CD4-positive, alpha-beta memory T cell (primary cell): Measurements from ENCODE around the gene CDC42SE2. TPM values are rescaled to one million over a fixed set of nuclear protein-coding genes. Genes with fewer than 3 reads are reported as not detected.
"Not testable (repeated sequence)": the region's sequence is repeated elsewhere in the genome, so short reads cannot be mapped to it uniquely, and the experiment has no call there.

Experiments
- CTCF ChIA-PET: fragments of 350-600 bp; sonication (Branson Sonifier 250); formaldehyde crosslinking; loops from one replicate; lab custom pipeline; 2021; ENCODE audit warnings: inconsistent platforms; ENCODE audit not compliant: partially characterized antibody; lab: Charles Lee
- POLR2A ChIA-PET: fragments of 350-600 bp; sonication (Branson Sonifier 250); formaldehyde crosslinking; loops from one replicate; lab custom pipeline; 2021; ENCODE audit not compliant: partially characterized antibody; lab: Charles Lee
- DNase-seq, 5 donors: peaks; one replicate each; pipeline versions ENCODE4 v3.0.0 to v3.0.0-alpha.2; 2020 to 2022; ENCODE audit warnings: mixed read lengths in 1 of 5
- H3K27ac ChIP-seq: one replicate; pipeline ENCODE4 v1.7.0; 2013; ENCODE audit warnings: low read depth, low read length
- H3K27me3 ChIP-seq: 2 replicates; pipeline ENCODE4 v1.7.0; 2013; ENCODE audit warnings: mild to moderate bottlenecking, low read length, moderate library complexity; ENCODE audit not compliant: insufficient read depth
- H3K36me3 ChIP-seq: 2 replicates; pipeline ENCODE4 v1.7.0; 2013; ENCODE audit warnings: mild to moderate bottlenecking, low read length, moderate library complexity; ENCODE audit not compliant: insufficient read depth
- H3K4me1 ChIP-seq: 2 replicates; pipeline ENCODE4 v1.7.0; 2013; ENCODE audit warnings: mild to moderate bottlenecking, low read length, moderate library complexity; ENCODE audit not compliant: insufficient read depth
- H3K4me3 ChIP-seq, 2 donors: one replicate each; pipeline ENCODE4 v1.7.0; 2013; ENCODE audit warnings: low read length in 2 of 2, mild to moderate bottlenecking in 1 of 2
- H3K9me3 ChIP-seq, 2 donors: one replicate each; pipeline ENCODE4 v1.7.0; 2013; ENCODE audit warnings: low read length in 2 of 2, control low read depth in 1 of 2; ENCODE audit not compliant: control insufficient read depth in 1 of 2
- H3K27ac Mint-ChIP-seq, 7 donors: one replicate each; pipeline ENCODE4 v1.8.0; 2020 to 2021; ENCODE audit warnings: mixed read lengths in 7 of 7, mild to moderate bottlenecking in 6 of 7, inconsistent platforms in 3 of 7, moderate library complexity in 3 of 7
- H3K27me3 Mint-ChIP-seq, 2 donors: one replicate each; pipeline ENCODE4 v1.8.0; 2020 to 2021; ENCODE audit warnings: mixed read lengths in 2 of 2
- H3K36me3 Mint-ChIP-seq, 2 donors: one replicate each; pipeline ENCODE4 v1.8.0; 2020 to 2021; ENCODE audit warnings: mixed read lengths in 2 of 2, inconsistent platforms in 1 of 2, mild to moderate bottlenecking in 1 of 2
- H3K4me1 Mint-ChIP-seq, 4 donors: one replicate each; pipeline ENCODE4 v1.8.0; 2020 to 2021; ENCODE audit warnings: mixed read lengths in 4 of 4, mild to moderate bottlenecking in 1 of 4
- H3K4me3 Mint-ChIP-seq, 8 donors: one replicate each; pipeline ENCODE4 v1.8.0; 2020 to 2021; ENCODE audit warnings: mixed read lengths in 8 of 8, mild to moderate bottlenecking in 7 of 8, moderate library complexity in 6 of 8, inconsistent platforms in 3 of 8
- H3K9me3 Mint-ChIP-seq, 8 donors: one replicate each; pipeline ENCODE4 v1.8.0; 2020 to 2021; ENCODE audit warnings: mixed read lengths in 8 of 8, mild to moderate bottlenecking in 5 of 8, inconsistent platforms in 3 of 8, moderate library complexity in 1 of 8
- intact Hi-C: fragments of 100-400 bp; cut with micrococcal nuclease; formaldehyde crosslinking; loops from one replicate; pipeline ENCODE4 v1.15.1; 2023
- polyA plus RNA-seq, 2 donors: library from polyadenylated mRNA; unstranded; fragments of 300-500 nt; fragmentation: Illumina TruSeq; gene quantifications; one replicate each; pipeline ENCODE4 v1.2.3, GENCODE V29; 2021
- total RNA-seq, 2 experiments: library from RNA; stranded (reverse); gene quantifications; one replicate each; pipeline ENCODE4 v1.2.3, GENCODE V29; 2021

Gene CDC42SE2
- total and polyA plus RNA-seq, 4 experiments from 2014 or later, result 298 to 773 (median 365) TPM

DNA sequence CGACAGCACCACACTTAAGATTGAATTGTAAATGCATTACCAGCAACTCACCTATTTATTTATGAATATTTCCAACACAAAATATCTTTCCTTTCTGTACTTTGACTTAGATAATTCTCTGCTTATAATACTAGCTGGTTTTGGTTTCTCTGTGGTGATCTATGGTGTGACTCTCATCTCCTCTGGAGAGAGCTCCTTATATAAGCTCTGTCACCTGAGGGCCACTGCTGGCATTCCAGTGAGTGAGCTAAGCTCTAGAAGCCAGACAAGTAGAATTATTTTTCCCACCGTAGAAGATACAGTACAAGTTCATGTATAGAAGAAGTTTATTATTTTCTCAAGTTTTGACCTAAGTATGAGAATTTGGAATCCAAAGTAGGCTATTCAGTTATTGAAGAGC, 111.5 kb downstream of the CDC42SE2 start:
- no peaks in the 10 kb centered on the region for H3K9me3 Mint-ChIP-seq
- H3K4me1 Mint-ChIP-seq, result peaks cover 64 to 96% (median 82%) of the 10 kb centered on the region in 4 donors
- H3K27me3 ChIP-seq, result no peaks in the 10 kb centered on the region
- H3K27me3 Mint-ChIP-seq, result no peaks in the 10 kb centered on the region
- H3K4me3 ChIP-seq, result no peak overlapping the region
- intact Hi-C loops, result no loop called here
- no peaks in the 10 kb centered on the region for H3K9me3 ChIP-seq
- peaks cover 20 to 54% of the 10 kb centered on the region in 2 donors for H3K36me3 Mint-ChIP-seq
- H3K27ac Mint-ChIP-seq, result peak overlapping the region; percentile 89 to 99 (median 97)
- H3K4me3 Mint-ChIP-seq, result peak overlapping the region; percentile 11 to 74 (median 44)
- DNase-seq, result peak in 4 of 5 donors; percentile 41 to 76 (median 48)
- ChIA-PET POLR2A (interaction anchor here (0.7 to 18.6 kb wide), 7 partner anchors 11 to 215 kb away, joined by 3 to 552 read pairs (median 4); partner anchors contain the start of gene CDC42SE2), CTCF (interaction anchor here (1.0 to 3.6 kb wide), 6 partner anchors 9 to 211 kb away, joined by 3 to 16 read pairs (median 5); no protein-coding TSS in a partner anchor)
- peaks cover 100% of the 10 kb centered on the region for H3K4me1 ChIP-seq
- no peaks in the 10 kb centered on the region for H3K36me3 ChIP-seq
- H3K27ac ChIP-seq, result peak overlapping the region; percentile 66

DNA sequence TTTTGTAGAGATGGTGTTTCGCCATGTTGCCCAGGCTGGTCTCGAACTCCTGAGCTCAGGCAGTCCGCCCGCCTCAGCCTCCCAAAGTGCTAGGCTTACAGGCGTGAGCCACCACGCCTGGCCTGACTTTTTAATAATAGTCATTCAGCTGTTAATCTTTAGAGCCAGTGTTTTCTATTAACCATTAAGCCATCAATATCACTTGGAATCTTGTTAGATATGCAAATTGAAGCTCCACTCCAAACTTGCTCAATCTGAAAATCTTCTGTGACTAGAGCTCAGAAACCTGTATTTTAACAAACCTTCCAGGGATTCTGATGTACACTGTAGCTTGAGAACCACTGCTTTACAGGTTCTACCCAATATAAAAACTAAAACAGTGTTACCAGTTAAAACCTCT, 113.5 kb downstream of the CDC42SE2 start:
- Mint-ChIP-seq H3K4me1 (peaks cover 65 to 96% (median 82%) of the 10 kb centered on the region in 4 donors), H3K27me3 (no peaks in the 10 kb centered on the region), H3K27ac (peak overlapping the region; percentile 89 to 99 (median 97)), H3K4me3 (peak overlapping the region in 5 of 8 donors; percentile 4 to 66 (median 26)), H3K9me3 (no peaks in the 10 kb centered on the region), H3K36me3 (peaks cover 27 to 60% of the 10 kb centered on the region in 2 donors)
- peaks cover 100% of the 10 kb centered on the region for H3K4me1 ChIP-seq
- no peaks in the 10 kb centered on the region for H3K9me3 ChIP-seq
- CTCF ChIA-PET, result interaction anchor here (0.6 to 3.6 kb wide), 8 partner anchors 10 to 112 kb away, joined by 3 to 23 read pairs (median 4); partner anchors contain the start of gene CDC42SE2
- H3K27ac ChIP-seq, result peak overlapping the region; percentile 99
- no peaks in the 10 kb centered on the region for H3K36me3 ChIP-seq
- POLR2A ChIA-PET, result interaction anchor here (0.6 to 18.6 kb wide), 12 partner anchors 9 to 224 kb away, joined by 3 to 552 read pairs (median 12); partner anchors contain the start of genes CDC42SE2 and HINT1
- no peak overlapping the region for H3K4me3 ChIP-seq
- DNase-seq, result no peak
- intact Hi-C loops, result loop anchor here (1.0 kb wide), 1 partner anchor 8 kb away; no protein-coding TSS in a partner anchor
- no peaks in the 10 kb centered on the region for H3K27me3 ChIP-seq

DNA sequence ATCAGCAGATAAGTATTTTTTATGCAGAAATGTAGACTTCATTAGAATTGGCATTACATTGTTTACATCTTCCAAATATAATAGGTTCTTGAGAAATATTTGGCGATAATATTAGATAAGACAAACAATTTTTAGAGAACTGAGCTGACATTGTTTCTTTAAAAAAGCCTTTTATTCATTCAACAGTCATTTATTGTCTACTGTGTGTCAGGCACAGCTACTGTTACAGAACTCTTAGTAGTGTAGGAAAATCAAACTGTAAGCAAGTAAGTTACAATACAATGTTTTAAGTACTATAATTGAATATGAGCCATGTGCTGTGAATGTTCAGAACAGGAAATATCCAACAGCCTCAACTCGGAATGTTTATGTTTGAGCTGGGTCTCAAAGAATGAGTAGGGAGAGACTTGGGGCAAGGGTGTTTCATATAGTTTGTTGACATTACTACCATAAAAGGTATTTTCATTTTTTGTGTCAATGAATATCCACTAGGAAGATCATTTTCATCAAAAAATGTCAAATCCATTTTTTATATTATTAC, 114.0 kb downstream of the CDC42SE2 start:
- DNase-seq, result no peak
- Mint-ChIP-seq H3K27ac (peak overlapping the region; percentile 89 to 99 (median 97)), H3K4me1 (peaks cover 69 to 97% (median 84%) of the 10 kb centered on the region in 4 donors), H3K4me3 (peak overlapping the region in 5 of 8 donors; percentile 29 to 67 (median 61)), H3K36me3 (peaks cover 27 to 61% of the 10 kb centered on the region in 2 donors), H3K27me3 (no peaks in the 10 kb centered on the region), H3K9me3 (no peaks in the 10 kb centered on the region)
- ChIA-PET CTCF (interaction anchor here (0.6 to 3.6 kb wide), 11 partner anchors 10 to 113 kb away, joined by 3 to 23 read pairs (median 4); partner anchors contain the start of gene CDC42SE2), POLR2A (interaction anchor here (0.6 to 18.6 kb wide), 12 partner anchors 10 to 224 kb away, joined by 3 to 552 read pairs (median 12); partner anchors contain the start of genes CDC42SE2 and HINT1)
- no peak overlapping the region for H3K4me3 ChIP-seq
- peaks cover 100% of the 10 kb centered on the region for H3K4me1 ChIP-seq
- peak overlapping the region; percentile 99 for H3K27ac ChIP-seq
- H3K27me3 ChIP-seq, result no peaks in the 10 kb centered on the region
- no peaks in the 10 kb centered on the region for H3K36me3 ChIP-seq
- no peaks in the 10 kb centered on the region for H3K9me3 ChIP-seq
- intact Hi-C loops, result loop anchor here (1.0 to 2.0 kb wide), 2 partner anchors 9 to 97 kb away; no protein-coding TSS in a partner anchor

DNA sequence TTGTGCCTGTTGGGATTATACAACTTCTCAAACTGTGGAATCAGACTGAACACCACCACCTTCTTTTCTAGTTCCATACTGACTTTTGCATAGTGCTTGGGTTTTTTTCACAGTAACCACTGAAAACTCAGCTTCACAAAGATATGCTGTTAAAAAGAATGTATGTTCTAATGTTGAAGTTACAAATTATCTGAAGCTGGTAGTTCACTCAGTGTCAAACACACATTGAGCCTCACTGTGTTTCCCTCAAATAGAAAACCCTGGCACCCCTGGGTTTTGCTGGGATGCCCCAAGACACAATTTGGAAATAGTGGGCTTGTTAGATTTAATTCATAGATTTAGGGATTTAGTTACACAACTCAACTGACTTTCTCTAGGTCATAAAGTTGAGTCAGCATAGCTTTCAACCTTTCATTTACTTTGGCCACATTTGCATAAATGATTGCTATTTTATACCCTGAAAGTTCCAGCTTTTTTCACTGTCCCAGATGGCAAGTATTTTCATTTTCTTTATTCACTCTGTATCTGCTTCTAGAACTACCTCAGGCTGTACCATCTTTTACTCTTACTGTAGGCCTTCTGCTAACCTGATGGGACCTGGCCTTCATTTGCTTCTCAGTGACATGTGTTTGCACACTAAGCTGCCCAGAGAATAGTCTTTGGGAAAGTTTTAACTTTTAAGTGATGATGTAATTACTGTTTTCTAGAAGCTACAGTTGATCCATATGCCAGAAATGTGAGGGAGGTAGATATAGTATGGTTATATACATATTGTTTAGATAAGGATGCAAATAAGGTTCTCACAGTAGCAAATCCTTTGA, 115.1 kb downstream of the CDC42SE2 start:
- intact Hi-C loops, result loop anchor here (2.0 kb wide), 1 partner anchor 98 kb away; no protein-coding TSS in a partner anchor
- ChIA-PET POLR2A (interaction anchor here (0.7 to 18.6 kb wide), 18 partner anchors 9 to 215 kb away, joined by 3 to 552 read pairs (median 5); partner anchors contain the start of genes CDC42SE2 and HINT1), CTCF (interaction anchor here (0.7 to 3.6 kb wide), 9 partner anchors 10 to 118 kb away, joined by 3 to 23 read pairs (median 3); partner anchors contain the start of gene CDC42SE2)
- peak; percentile 17 to 69 (median 50) for DNase-seq
- no peaks in the 10 kb centered on the region for H3K9me3 ChIP-seq
- H3K27me3 ChIP-seq, result no peaks in the 10 kb centered on the region
- Mint-ChIP-seq H3K27ac (peak overlapping the region; percentile 96 to 99 (median 98)), H3K4me3 (peak overlapping the region; percentile 52 to 84 (median 78)), H3K36me3 (peaks cover 22 to 57% of the 10 kb centered on the region in 2 donors), H3K27me3 (no peaks in the 10 kb centered on the region), H3K9me3 (no peaks in the 10 kb centered on the region), H3K4me1 (peaks cover 68 to 97% (median 83%) of the 10 kb centered on the region in 4 donors)
- H3K27ac ChIP-seq, result peak overlapping the region; percentile 99
- H3K4me3 ChIP-seq, result peak overlapping the region in 1 of 2 donors; percentile 22
- H3K4me1 ChIP-seq, result peaks cover 100% of the 10 kb centered on the region
- H3K36me3 ChIP-seq, result no peaks in the 10 kb centered on the region

DNA sequence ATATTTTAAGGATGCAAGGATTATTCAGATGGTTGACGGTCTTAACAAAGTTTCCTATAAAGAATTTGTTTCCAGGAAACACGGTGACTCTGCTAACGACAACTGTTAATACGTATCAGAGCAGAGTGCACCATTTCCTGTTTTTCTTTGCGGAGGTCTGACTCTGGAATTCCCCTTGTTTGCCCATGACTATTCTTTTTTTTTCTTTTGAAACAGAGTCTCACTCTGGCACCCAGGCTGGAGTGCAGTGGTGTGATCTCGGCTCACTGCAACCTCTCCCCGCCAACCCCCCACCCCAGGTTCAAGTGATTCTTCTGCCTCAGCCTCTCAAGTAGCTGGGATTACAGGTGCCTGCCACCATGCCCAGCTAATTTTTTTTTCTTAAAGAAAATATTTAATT, 115.9 kb downstream of the CDC42SE2 start:
- peaks cover 22 to 62% of the 10 kb centered on the region in 2 donors for H3K36me3 Mint-ChIP-seq
- peak overlapping the region; percentile 96 to 99 (median 98) for H3K27ac Mint-ChIP-seq
- H3K36me3 ChIP-seq, result no peaks in the 10 kb centered on the region
- no peaks in the 10 kb centered on the region for H3K9me3 Mint-ChIP-seq
- intact Hi-C loops, result loop anchor here (2.0 kb wide), 2 partner anchors 15 to 99 kb away; no protein-coding TSS in a partner anchor
- H3K27me3 ChIP-seq, result no peaks in the 10 kb centered on the region
- POLR2A ChIA-PET, result interaction anchor here (0.6 to 18.6 kb wide), 10 partner anchors 11 to 214 kb away, joined by 3 to 552 read pairs (median 12); partner anchors contain the start of genes CDC42SE2 and HINT1
- peak overlapping the region; percentile 99 for H3K27ac ChIP-seq
- peaks cover 100% of the 10 kb centered on the region for H3K4me1 ChIP-seq
- CTCF ChIA-PET, result interaction anchor here (3.6 kb wide), 1 partner anchor 115 kb away, joined by 23 read pairs; the partner anchor contains the start of gene CDC42SE2
- H3K4me3 ChIP-seq, result peak overlapping the region in 1 of 2 donors; percentile 20
- H3K9me3 ChIP-seq, result no peaks in the 10 kb centered on the region
- DNase-seq, result peak; percentile 83 to 93 (median 88)
- peak overlapping the region; percentile 61 to 84 (median 78) for H3K4me3 Mint-ChIP-seq
- H3K27me3 Mint-ChIP-seq, result no peaks in the 10 kb centered on the region
- peaks cover 70 to 99% (median 86%) of the 10 kb centered on the region in 4 donors for H3K4me1 Mint-ChIP-seq

DNA sequence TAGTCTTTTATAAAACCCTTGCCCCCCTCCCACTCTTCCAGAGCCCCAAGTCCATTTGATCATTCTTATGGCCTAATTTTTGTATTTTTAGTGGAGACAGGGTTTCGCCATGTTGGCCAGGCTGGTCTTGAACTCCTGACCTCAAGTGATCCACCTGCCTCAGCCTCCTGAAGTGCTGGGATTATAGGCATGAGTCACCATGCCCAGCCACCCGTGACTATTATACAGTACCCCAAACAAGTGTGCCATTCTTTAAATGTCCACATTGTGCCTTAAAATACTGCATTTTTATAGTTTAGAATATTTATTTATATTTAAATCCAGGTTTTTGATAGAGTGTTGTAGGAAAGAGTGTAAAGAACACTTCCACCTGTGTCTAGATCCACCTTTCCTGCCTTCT, 116.4 kb downstream of the CDC42SE2 start:
- H3K27me3 Mint-ChIP-seq, H3K9me3 ChIP-seq, H3K27me3 ChIP-seq, H3K9me3 Mint-ChIP-seq, H3K36me3 ChIP-seq: not testable (repeated sequence)
- Mint-ChIP-seq H3K27ac (peak overlapping the region; percentile 96 to 99 (median 98)), H3K36me3 (peaks cover 25 to 64% of the 10 kb centered on the region in 2 donors), H3K4me3 (peak overlapping the region; percentile 51 to 84 (median 72)), H3K4me1 (peaks cover 67 to 100% (median 87%) of the 10 kb centered on the region in 4 donors)
- intact Hi-C loops, result loop anchor here (2.0 kb wide), 1 partner anchor 15 kb away; no protein-coding TSS in a partner anchor
- peak overlapping the region; percentile 99 for H3K27ac ChIP-seq
- peaks cover 100% of the 10 kb centered on the region for H3K4me1 ChIP-seq
- DNase-seq, result peak in 1 of 5 donors; percentile 59
- ChIA-PET CTCF (interaction anchor here (3.3 to 4.3 kb wide), 3 partner anchors 14 to 115 kb away, joined by 23 to 33 read pairs (median 31); partner anchors contain the start of gene CDC42SE2), POLR2A (interaction anchor here (1.3 to 18.6 kb wide), 8 partner anchors 12 to 215 kb away, joined by 4 to 552 read pairs (median 16); partner anchors contain the start of genes CDC42SE2 and HINT1)
- H3K4me3 ChIP-seq, result peak overlapping the region in 1 of 2 donors; percentile 20
